ENCODE data around the gene GATA2. TPM values are rescaled to one million over a fixed set of nuclear protein-coding genes. Genes with fewer than 3 reads are reported as not detected.

GATA2 gene
- polyA plus RNA-seq, 3 donors = 0.07 to 0.36 TPM; not detected in 1

GRCh38 chr3:128458746-128459460 lies 34.1 kb downstream of the GATA2 start:
- peak overlapping the region in 1 of 7 donors; percentile 3 for H3K27ac Mint-ChIP-seq
- H2AFZ ChIP-seq (ENCODE audit: insufficient read depth, low read depth, low read length, poor library complexity, severe bottlenecking) = no peak overlapping the region

GRCh38 chr3:128457937-128458336 lies 35.1 kb downstream of the GATA2 start:
- WGBS (ENCODE audit: insufficient coverage) = 95% methylated on average over 12 of the region's 12 CpGs
- Histone ChIP-seq H2AFZ (ENCODE audit: insufficient read depth, low read depth, low read length, poor library complexity, severe bottlenecking) (no peak overlapping the region), H3K4me2 (replicated peaks; ENCODE audit: extremely low read depth, low read length, poor library complexity, severe bottlenecking) (no peak overlapping the region), H3K9me3 (replicated peaks in 1 of 2; ENCODE audit: control insufficient read depth in 1 of 2, insufficient read depth in 1 of 2, low read length in 2 of 2) (no peaks in the 10 kb centered on the region), H3K4me3 (replicated peaks in 1 of 3; ENCODE audit: low read depth in 2 of 3, low read length in 3 of 3) (no peak overlapping the region), H3K79me2 (ENCODE audit: insufficient read depth, low read length) (no peaks in the 10 kb centered on the region), H3K27me3 (ENCODE audit: control insufficient read depth in 2 of 2, insufficient read depth in 2 of 2, low read length in 2 of 2) (peaks cover 0 to 27% of the 10 kb centered on the region in 2 donors), H3K27ac (ENCODE audit: low read depth in 1 of 2, low read length in 2 of 2) (no peak overlapping the region), H3K4me1 (ENCODE audit: control insufficient read depth in 1 of 2, insufficient read depth in 2 of 2, low read length in 2 of 2) (no peaks in the 10 kb centered on the region), H4K20me1 (ENCODE audit: insufficient read depth, low read length) (no peaks in the 10 kb centered on the region), H3K36me3 (replicated peaks in 1 of 2; ENCODE audit: control insufficient read depth in 1 of 2, insufficient read depth in 2 of 2, low read length in 2 of 2) (no peaks in the 10 kb centered on the region), H3K9ac (ENCODE audit: insufficient read depth, low read length, poor library complexity, severe bottlenecking) (no peak overlapping the region)
- H3K4me3 Mint-ChIP-seq = peak overlapping the region in 1 of 2 donors; percentile 30
- H3K36me3 Mint-ChIP-seq = no peaks in the 10 kb centered on the region
- H3K27me3 Mint-ChIP-seq (ENCODE audit: low read depth in 3 of 3) = peaks cover 23 to 52% (median 37%) of the 10 kb centered on the region in 3 donors
- H3K9me3 Mint-ChIP-seq = peaks cover 0 to 5% (median 0%) of the 10 kb centered on the region in 7 donors
- no peak for TF ChIP-seq CTCF (IDR thresholded peaks at IDR 0.05)
- H3K27ac Mint-ChIP-seq = no peak overlapping the region
- DNase-seq = no peak
- no peaks in the 10 kb centered on the region for H3K4me1 Mint-ChIP-seq
- intact Hi-C loops (cut with micrococcal nuclease) = no loop called here

More at GRCh38 chr3:128458746-128459460, 34.1 kb downstream of the GATA2 start:
- H3K36me3 Mint-ChIP-seq = no peaks in the 10 kb centered on the region
- no peak overlapping the region for H3K4me3 Mint-ChIP-seq
- DNase-seq = no peak
- H3K9ac ChIP-seq (ENCODE audit: insufficient read depth, low read length, poor library complexity, severe bottlenecking) = no peak overlapping the region
- no peaks in the 10 kb centered on the region for H3K4me1 ChIP-seq (ENCODE audit: control insufficient read depth in 1 of 2, insufficient read depth in 2 of 2, low read length in 2 of 2)
- no peaks in the 10 kb centered on the region for H4K20me1 ChIP-seq (ENCODE audit: insufficient read depth, low read length)
- no peak for TF ChIP-seq CTCF (IDR thresholded peaks at IDR 0.05)
- peaks cover 0 to 17% of the 10 kb centered on the region in 2 donors for H3K27me3 ChIP-seq (ENCODE audit: control insufficient read depth in 2 of 2, insufficient read depth in 2 of 2, low read length in 2 of 2)
- WGBS (ENCODE audit: insufficient coverage) = 83% methylated on average over 16 of the region's 18 CpGs
- peaks cover 20 to 44% (median 30%) of the 10 kb centered on the region in 3 donors for H3K27me3 Mint-ChIP-seq (ENCODE audit: low read depth in 3 of 3)
- peaks cover 0 to 5% (median 0%) of the 10 kb centered on the region in 7 donors for H3K9me3 Mint-ChIP-seq
- H3K36me3 ChIP-seq (replicated peaks in 1 of 2; ENCODE audit: control insufficient read depth in 1 of 2, insufficient read depth in 2 of 2, low read length in 2 of 2) = no peaks in the 10 kb centered on the region
- H3K4me3 ChIP-seq (replicated peaks in 1 of 3; ENCODE audit: low read depth in 2 of 3, low read length in 3 of 3) = no peak overlapping the region
- no peak overlapping the region for H3K4me2 ChIP-seq (replicated peaks; ENCODE audit: extremely low read depth, low read length, poor library complexity, severe bottlenecking)
- no peak overlapping the region for H3K27ac ChIP-seq (ENCODE audit: low read depth in 1 of 2, low read length in 2 of 2)
- intact Hi-C loops (cut with micrococcal nuclease) = no loop called here
- H3K79me2 ChIP-seq (ENCODE audit: insufficient read depth, low read length) = no peaks in the 10 kb centered on the region
- no peaks in the 10 kb centered on the region for H3K4me1 Mint-ChIP-seq
- no peaks in the 10 kb centered on the region for H3K9me3 ChIP-seq (replicated peaks in 1 of 2; ENCODE audit: control insufficient read depth in 1 of 2, insufficient read depth in 1 of 2, low read length in 2 of 2)

Measured in CD14-positive monocyte (primary cell).